Prostate gland (tissue), 2 donors: ENCODE results near the gene EGF. TPM values are rescaled to one million over a fixed set of nuclear protein-coding genes. Genes with fewer than 3 reads are reported as not detected.

Source experiments
- DNase-seq: peaks from one replicate; pipeline ENCODE4 v3.0.0-alpha.2; 2019; ENCODE audit warnings: low spot score
- H3K27ac ChIP-seq, 2 donors: fragments of 200-600 bp; sonication (generic); 2 replicates each; pipeline ENCODE4 v1.5.1; 2017 to 2019
- H3K27me3 ChIP-seq: fragments of 200-600 bp; sonication (generic); replicated peaks from 2 replicates; pipeline ENCODE4 v1.5.1; 2019; ENCODE audit not compliant: insufficient read depth
- H3K36me3 ChIP-seq, 2 donors: fragments of 200-600 bp; sonication (generic); 1 replicate in 1 of 2; 2 replicates in 1 of 2; pipeline versions ENCODE4 v1.5.1 to v1.8.1; 2017 to 2019
- H3K4me1 ChIP-seq: fragments of 200-600 bp; sonication (generic); replicated peaks from 2 replicates; pipeline ENCODE4 v1.5.1; 2019
- H3K4me3 ChIP-seq, 2 donors: fragments of 200-600 bp; sonication (generic); 2 replicates each; pipeline ENCODE4 v1.5.1; 2017 to 2019
- H3K9me3 ChIP-seq: fragments of 200-600 bp; sonication (generic); 2 replicates; pipeline ENCODE4 v1.5.1; 2017
- POLR2A ChIP-seq: fragments of 450-650 bp; IDR thresholded peaks from one replicate; pipeline ENCODE4 v1.6.1; 2016; ENCODE audit warnings: antibody characterized with exemption, mild to moderate bottlenecking
- POLR2AphosphoS5 ChIP-seq: sonication (generic); formaldehyde crosslinking; IDR thresholded peaks from one replicate; pipeline ENCODE4 v1.6.1; 2017; ENCODE audit warnings: antibody characterized with exemption
- WGBS: methylation state at CpG from one replicate; pipeline ENCODE4 v1.1.5; 2018; 5-methylcytosine and 5-hydroxymethylcytosine counted together
- intact Hi-C: fragments of 100-400 bp; cut with DNase I; formaldehyde crosslinking; loops from one replicate; pipeline ENCODE4 v1.14.2; 2022
- small RNA-seq, 2 donors: library from RNA; depleted of rRNA; stranded (forward); fragments of <200 nt; gene quantifications; one replicate each; pipeline ENCODE3, GENCODE V24; 2016
- total RNA-seq, 2 donors: library from RNA; depleted of rRNA; stranded (reverse); fragments of >200 nt; gene quantifications; one replicate each; pipeline ENCODE4 v1.1.0, GENCODE V29; 2016
- TF ChIP-seq, protein P1 (sequence below), 4 experiments: fragments of 200-600 bp in 2 of 4; fragments of 450-650 bp in 2 of 4; sonication (generic) in 2 of 4; IDR thresholded peaks; 1 replicate in 3 of 4; 2 replicates in 1 of 4; pipeline ENCODE4 v1.5.1; 2016 to 2019; ENCODE audit warnings: antibody characterized with exemption in 4 of 4, mild to moderate bottlenecking in 2 of 4, moderate library complexity in 2 of 4

The EGF gene
- total RNA-seq, 2 donors from 2014 or later, result 1.9 to 8.5 TPM

DNA sequence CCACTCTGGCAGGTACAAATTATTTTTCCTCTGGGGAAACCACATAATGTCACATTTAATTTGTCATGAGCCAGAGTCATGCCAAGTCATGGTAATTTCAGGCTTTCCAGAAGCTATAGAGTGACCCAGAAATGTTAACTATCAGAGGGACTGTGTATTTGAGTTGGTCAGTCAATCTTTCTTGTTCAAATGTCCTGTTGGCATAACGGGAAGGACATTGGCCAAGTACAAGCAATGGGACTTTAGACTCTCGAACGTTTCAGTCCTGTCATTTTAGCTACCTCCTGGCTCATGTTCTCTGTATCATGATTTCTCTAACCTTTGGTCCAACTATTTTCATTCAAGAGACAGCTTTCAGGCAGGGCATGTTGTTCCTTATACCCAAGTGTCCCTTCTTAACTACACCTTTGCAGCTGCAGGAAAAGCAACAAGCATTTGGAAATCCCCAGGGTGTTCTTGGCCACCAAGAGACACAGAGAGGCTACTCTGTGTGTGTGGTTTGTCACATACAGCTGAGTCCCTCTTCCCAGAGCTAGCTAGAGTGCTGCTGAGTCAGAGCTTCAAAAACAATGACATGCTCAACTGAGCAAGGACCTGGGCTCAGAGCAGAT lies 142.6 kb downstream of the EGF start:
- H3K9me3 ChIP-seq, result no peaks in the 10 kb centered on the region
- H3K27ac ChIP-seq, result no peak overlapping the region
- TF ChIP-seq POLR2A, result no peak
- no peak for TF ChIP-seq POLR2AphosphoS5
- TF ChIP-seq, protein P1, sequence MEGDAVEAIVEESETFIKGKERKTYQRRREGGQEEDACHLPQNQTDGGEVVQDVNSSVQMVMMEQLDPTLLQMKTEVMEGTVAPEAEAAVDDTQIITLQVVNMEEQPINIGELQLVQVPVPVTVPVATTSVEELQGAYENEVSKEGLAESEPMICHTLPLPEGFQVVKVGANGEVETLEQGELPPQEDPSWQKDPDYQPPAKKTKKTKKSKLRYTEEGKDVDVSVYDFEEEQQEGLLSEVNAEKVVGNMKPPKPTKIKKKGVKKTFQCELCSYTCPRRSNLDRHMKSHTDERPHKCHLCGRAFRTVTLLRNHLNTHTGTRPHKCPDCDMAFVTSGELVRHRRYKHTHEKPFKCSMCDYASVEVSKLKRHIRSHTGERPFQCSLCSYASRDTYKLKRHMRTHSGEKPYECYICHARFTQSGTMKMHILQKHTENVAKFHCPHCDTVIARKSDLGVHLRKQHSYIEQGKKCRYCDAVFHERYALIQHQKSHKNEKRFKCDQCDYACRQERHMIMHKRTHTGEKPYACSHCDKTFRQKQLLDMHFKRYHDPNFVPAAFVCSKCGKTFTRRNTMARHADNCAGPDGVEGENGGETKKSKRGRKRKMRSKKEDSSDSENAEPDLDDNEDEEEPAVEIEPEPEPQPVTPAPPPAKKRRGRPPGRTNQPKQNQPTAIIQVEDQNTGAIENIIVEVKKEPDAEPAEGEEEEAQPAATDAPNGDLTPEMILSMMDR (IDR thresholded peaks at IDR 0.05), result no peak
- H3K36me3 ChIP-seq, result no peaks in the 10 kb centered on the region
- WGBS, result 80% methylated on average over 3 of the region's 3 CpGs
- DNase-seq, result no peak
- H3K4me1 ChIP-seq, result no peaks in the 10 kb centered on the region
- H3K27me3 ChIP-seq, result no peaks in the 10 kb centered on the region
- intact Hi-C loops, result no loop called here
- H3K4me3 ChIP-seq, result no peak overlapping the region

DNA sequence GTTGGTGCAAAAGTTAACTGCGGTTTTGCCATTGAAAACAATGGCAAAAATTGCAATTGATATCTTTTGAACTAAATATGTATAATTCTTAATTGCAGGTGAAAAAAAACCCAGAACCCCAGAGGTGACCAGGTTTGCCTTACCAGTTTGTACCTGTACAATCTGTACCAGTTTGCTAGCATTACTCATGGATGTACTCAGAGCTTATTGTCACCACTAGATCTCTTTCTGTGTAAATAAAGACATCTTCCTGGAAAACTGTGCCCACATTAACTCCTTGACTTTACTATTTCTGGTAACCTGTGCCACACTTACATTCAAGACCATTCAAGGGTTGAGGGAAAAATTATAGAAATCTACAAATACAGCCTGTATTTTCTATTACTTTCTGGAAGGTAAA lies 146.0 kb downstream of the EGF start:
- WGBS, result 97% methylated on average over 1 of the region's 1 CpG
- Histone ChIP-seq H3K27me3 (no peaks in the 10 kb centered on the region), H3K4me3 (no peak overlapping the region), H3K27ac (no peak overlapping the region), H3K9me3 (no peaks in the 10 kb centered on the region), H3K36me3 (no peaks in the 10 kb centered on the region), H3K4me1 (no peaks in the 10 kb centered on the region)
- intact Hi-C loops, result no loop called here
- peak; percentile 53 for TF ChIP-seq POLR2AphosphoS5
- TF ChIP-seq, protein P1 (IDR thresholded peaks at IDR 0.05), result no peak
- DNase-seq, result peak; percentile 15

DNA sequence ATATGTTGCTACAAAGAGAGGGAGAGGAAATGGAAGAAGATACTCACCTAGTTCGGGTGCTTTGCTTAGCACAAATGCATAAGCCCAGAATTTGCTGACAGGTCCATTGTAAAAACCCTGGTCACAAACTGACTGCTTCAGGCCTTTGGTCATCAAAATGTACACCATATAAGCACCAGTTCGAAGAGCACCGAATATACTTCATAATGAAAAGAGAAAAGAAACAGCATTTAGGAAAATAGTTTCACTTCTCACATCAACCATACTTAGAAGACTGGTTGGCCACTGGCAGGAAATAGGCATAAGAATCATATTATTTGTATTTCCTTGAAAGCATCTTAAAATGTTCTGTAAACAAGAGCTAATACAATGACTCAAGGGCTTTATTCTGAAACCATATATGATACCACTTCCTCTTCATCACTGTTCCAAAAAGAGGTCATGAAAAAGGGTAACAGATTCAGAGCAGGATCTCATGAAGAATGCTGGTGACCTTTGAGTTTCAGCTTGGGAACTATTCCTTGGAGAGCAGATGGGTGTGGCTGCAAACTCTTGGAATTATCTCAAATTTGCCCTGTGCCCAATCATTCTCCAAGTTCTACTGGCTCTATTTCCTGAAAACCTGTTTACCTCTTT lies 147.0 kb downstream of the EGF start:
- no peak for DNase-seq
- no peaks in the 10 kb centered on the region for H3K36me3 ChIP-seq
- 85% methylated on average over 3 of the region's 3 CpGs for WGBS

DNA sequence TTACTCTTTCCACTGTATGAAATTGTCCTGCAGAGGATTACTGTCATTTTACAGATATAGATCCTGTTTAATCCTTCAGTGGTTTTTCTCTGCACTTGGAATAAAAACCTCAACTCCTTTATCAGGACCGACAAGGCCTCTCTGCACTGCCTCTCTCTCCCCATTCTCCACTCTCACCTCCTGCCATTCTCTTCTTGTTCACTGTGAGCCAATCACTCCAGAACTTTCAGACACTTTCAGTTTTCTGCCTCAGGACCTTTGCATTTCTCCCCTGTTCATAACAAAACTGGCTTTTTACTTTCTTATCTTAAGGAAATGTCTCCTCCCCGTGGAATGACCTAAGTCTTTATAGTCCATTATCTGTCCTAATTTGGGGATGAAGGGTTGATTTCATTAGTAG lies 148.4 kb downstream of the EGF start:
- TF ChIP-seq POLR2A, result no peak
- TF ChIP-seq, protein P1 (IDR thresholded peaks at IDR 0.05), result no peak
- TF ChIP-seq POLR2AphosphoS5, result no peak
- Histone ChIP-seq H3K9me3 (no peaks in the 10 kb centered on the region), H3K36me3 (no peaks in the 10 kb centered on the region), H3K4me3 (no peak overlapping the region), H3K4me1 (no peaks in the 10 kb centered on the region), H3K27me3 (no peaks in the 10 kb centered on the region), H3K27ac (no peak overlapping the region)
- no peak for DNase-seq
- intact Hi-C loops, result no loop called here
- WGBS, result 78% methylated on average over 2 of the region's 2 CpGs

More for the DNA sequence above, 147.0 kb downstream of the EGF start:
- TF ChIP-seq POLR2A (no peak), POLR2AphosphoS5 (no peak)
- TF ChIP-seq, protein P1 (IDR thresholded peaks at IDR 0.05), result no peak
- Histone ChIP-seq H3K27ac (no peak overlapping the region), H3K4me3 (no peak overlapping the region), H3K4me1 (no peaks in the 10 kb centered on the region), H3K9me3 (no peaks in the 10 kb centered on the region), H3K27me3 (no peaks in the 10 kb centered on the region)
- intact Hi-C loops, result no loop called here

Small RNA genes lying within 50 kb of the gene (small RNA-seq; reads per million reads assigned to genes)
- 0 reads per million in 2 donors for gene RNU6-35P

Other genes with a start within 250 kb of the EGF start
- gene CASP6, start 209.4 kb upstream of the EGF start, total RNA-seq, result 10 to 100 TPM; 17.6 to 37.0 TPM
- gene PLA2G12A, start 182.8 kb upstream of the EGF start, total RNA-seq, result 100 to 1,000 TPM in 1 of 2 donors, 10 to 100 TPM in 1; 20.2 to 122 TPM
- 10 to 100 TPM in 1 of 2 donors, 1 to 10 TPM in 1; 4.9 to 28.0 TPM for gene CFI, start 110.9 kb upstream of the EGF start, total RNA-seq
- gene GAR1, start 97.1 kb upstream of the EGF start, total RNA-seq, result 1 to 10 TPM; 3.2 to 7.5 TPM
- under 1 TPM; 0.27 to 0.74 TPM for gene RRH, start 84.9 kb upstream of the EGF start, total RNA-seq
- under 1 TPM; 0.11 to 0.27 TPM for gene LRIT3, start 64.8 kb upstream of the EGF start, total RNA-seq